IPS DF 6.9 (cell line): ENCODE results near the gene LRP6.

Experiments used
- DNase-seq: peaks from one replicate; pipeline ENCODE4 v3.0.0-alpha.2; 2013; ENCODE audit warnings: low read depth, low spot score
- H3K27ac ChIP-seq: one replicate; pipeline ENCODE4 v1.5.1; 2013; ENCODE audit warnings: low read length, control low read depth
- H3K27me3 ChIP-seq: 2 replicates; pipeline ENCODE4 v1.6.1; 2013; ENCODE audit warnings: mild to moderate bottlenecking, low read length; ENCODE audit not compliant: control insufficient read depth, insufficient read depth
- H3K36me3 ChIP-seq: 2 replicates; pipeline ENCODE4 v1.6.1; 2013; ENCODE audit warnings: low read length; ENCODE audit not compliant: control insufficient read depth, insufficient read depth
- H3K4me1 ChIP-seq: 2 replicates; pipeline ENCODE4 v1.6.1; 2013; ENCODE audit warnings: low read length; ENCODE audit not compliant: control insufficient read depth, insufficient read depth
- H3K4me3 ChIP-seq: 2 replicates; pipeline ENCODE4 v1.5.1; 2013; ENCODE audit warnings: mild to moderate bottlenecking, low read length
- H3K9me3 ChIP-seq: 2 replicates; pipeline ENCODE4 v1.6.1; 2013; ENCODE audit warnings: low read length, inconsistent platforms; ENCODE audit not compliant: control insufficient read depth, insufficient read depth
- WGBS: extraction: QIAGEN DNeasy Blood & Tissue Kit; methylation state at CpG from one replicate; pipeline ENCODE4 v1.1.7; 2013; ENCODE audit warnings: mixed read lengths, missing lambda C conversion rate; ENCODE audit not compliant: insufficient read length, insufficient coverage; 5-methylcytosine and 5-hydroxymethylcytosine counted together

Gene LRP6

GRCh38 chr12:12214635-12215131 lies 52.2 kb downstream of the LRP6 start:
- H3K4me3 ChIP-seq, result no peak overlapping the region
- H3K27ac ChIP-seq, result no peak overlapping the region
- DNase-seq, result no peak
- no peaks in the 10 kb centered on the region for H3K27me3 ChIP-seq
- no peaks in the 10 kb centered on the region for H3K36me3 ChIP-seq
- no CpG with 5 or more reads among the region's 3 CpGs for WGBS
- H3K4me1 ChIP-seq, result no peaks in the 10 kb centered on the region; the same call in 1 of the 2 replicates
- no peaks in the 10 kb centered on the region for H3K9me3 ChIP-seq

DNA sequence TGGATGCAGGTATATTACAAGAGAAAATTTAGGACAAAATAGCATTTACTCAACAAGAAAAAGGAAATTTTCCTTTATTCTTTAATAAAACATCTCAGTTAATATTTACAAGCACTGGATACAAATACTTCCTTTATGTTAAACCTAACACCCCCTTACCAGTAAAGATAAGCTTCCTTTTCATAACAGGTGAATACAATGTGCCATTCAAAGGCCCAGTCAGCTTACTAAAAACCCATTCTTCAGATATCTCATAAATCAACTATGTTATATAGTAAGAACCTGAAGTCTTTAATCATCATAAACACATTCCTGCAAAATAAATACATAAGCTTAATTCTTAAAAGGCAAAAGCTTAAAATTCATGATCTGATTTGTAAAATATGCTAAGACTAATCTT lies 52.6 kb downstream of the LRP6 start:
- Histone ChIP-seq H3K4me3 (no peak overlapping the region), H3K9me3 (no peaks in the 10 kb centered on the region), H3K36me3 (no peaks in the 10 kb centered on the region), H3K27me3 (no peaks in the 10 kb centered on the region), H3K4me1 (no peaks in the 10 kb centered on the region; the same call in 1 of the 2 replicates), H3K27ac (no peak overlapping the region)
- no peak for DNase-seq

GRCh38 chr12:12212769-12213168 lies 54.1 kb downstream of the LRP6 start:
- no CpG with 5 or more reads among the region's 1 CpG for WGBS
- Histone ChIP-seq H3K36me3 (no peaks in the 10 kb centered on the region), H3K9me3 (no peaks in the 10 kb centered on the region), H3K27ac (no peak overlapping the region), H3K4me3 (no peak overlapping the region), H3K27me3 (no peaks in the 10 kb centered on the region), H3K4me1 (no peaks in the 10 kb centered on the region; the same call in 1 of the 2 replicates)
- DNase-seq, result no peak

GRCh38 chr12:12210983-12211382 lies 55.9 kb downstream of the LRP6 start:
- Histone ChIP-seq H3K36me3 (no peaks in the 10 kb centered on the region), H3K4me1 (no peaks in the 10 kb centered on the region; the same call in 1 of the 2 replicates), H3K4me3 (no peak overlapping the region), H3K27ac (no peak overlapping the region), H3K27me3 (no peaks in the 10 kb centered on the region), H3K9me3 (no peaks in the 10 kb centered on the region)
- no CpG with 5 or more reads among the region's 5 CpGs for WGBS
- DNase-seq, result no peak

GRCh38 chr12:12210416-12210815 lies 56.4 kb downstream of the LRP6 start:
- H3K9me3 ChIP-seq, result no peaks in the 10 kb centered on the region
- H3K27ac ChIP-seq, result no peak overlapping the region
- H3K4me3 ChIP-seq, result no peak overlapping the region
- no peaks in the 10 kb centered on the region for H3K36me3 ChIP-seq
- H3K4me1 ChIP-seq, result no peaks in the 10 kb centered on the region; the same call in 1 of the 2 replicates
- H3K27me3 ChIP-seq, result no peaks in the 10 kb centered on the region
- WGBS, result no CpG with 5 or more reads among the region's 1 CpG
- DNase-seq, result no peak

GRCh38 chr12:12209675-12210074 lies 57.2 kb downstream of the LRP6 start:
- no peak for DNase-seq
- no peaks in the 10 kb centered on the region for H3K27me3 ChIP-seq
- H3K4me1 ChIP-seq, result no peaks in the 10 kb centered on the region; the same call in 1 of the 2 replicates
- H3K36me3 ChIP-seq, result no peaks in the 10 kb centered on the region
- no CpG with 5 or more reads among the region's 3 CpGs for WGBS
- no peak overlapping the region for H3K4me3 ChIP-seq
- no peaks in the 10 kb centered on the region for H3K9me3 ChIP-seq
- no peak overlapping the region for H3K27ac ChIP-seq

- no peaks in the 10 kb centered on the region for H3K27me3 ChIP-seq
- no peak overlapping the region for H3K4me3 ChIP-seq
- no peak overlapping the region for H3K27ac ChIP-seq
- DNase-seq, result no peak
- no peaks in the 10 kb centered on the region for H3K9me3 ChIP-seq
- H3K36me3 ChIP-seq, result no peaks in the 10 kb centered on the region
- H3K4me1 ChIP-seq, result no peaks in the 10 kb centered on the region; the same call in 1 of the 2 replicates
- WGBS, result no CpG with 5 or more reads among the region's 3 CpGs
Measured at GRCh38 chr12:12209043-12209442, 57.8 kb downstream of the LRP6 start.

DNA sequence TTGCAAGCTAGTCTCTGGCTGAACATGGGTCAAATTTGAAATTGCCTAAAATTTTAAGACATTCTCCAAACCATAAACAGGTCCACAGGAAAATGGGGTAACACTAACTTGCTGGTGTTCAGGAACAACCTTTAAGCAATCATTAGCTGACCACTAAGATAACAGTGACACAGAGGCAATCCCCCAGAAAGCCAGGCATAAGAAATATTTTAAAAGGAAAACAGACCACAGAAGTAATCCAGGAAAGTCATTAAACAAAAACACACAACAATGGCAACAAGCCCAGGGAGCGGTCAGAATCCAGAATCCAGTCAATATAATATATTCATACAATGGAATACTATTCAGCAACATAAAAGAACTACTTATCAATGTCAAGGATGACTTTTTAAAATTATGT lies 59.1 kb downstream of the LRP6 start:
- Histone ChIP-seq H3K36me3 (no peaks in the 10 kb centered on the region), H3K4me3 (no peak overlapping the region), H3K9me3 (no peaks in the 10 kb centered on the region), H3K4me1 (no peaks in the 10 kb centered on the region; the same call in 1 of the 2 replicates), H3K27me3 (no peaks in the 10 kb centered on the region), H3K27ac (no peak overlapping the region)
- no CpG with 5 or more reads among the region's 1 CpG for WGBS
- no peak for DNase-seq

- H3K36me3 ChIP-seq, result no peaks in the 10 kb centered on the region
- H3K27me3 ChIP-seq, result no peaks in the 10 kb centered on the region
- H3K4me3 ChIP-seq, result no peak overlapping the region
- no CpG with 5 or more reads among the region's 5 CpGs for WGBS
- no peaks in the 10 kb centered on the region; the same call in 1 of the 2 replicates for H3K4me1 ChIP-seq
- no peak for DNase-seq
- no peaks in the 10 kb centered on the region for H3K9me3 ChIP-seq
- H3K27ac ChIP-seq, result no peak overlapping the region
Measured at GRCh38 chr12:12206776-12207388, 60.0 kb downstream of the LRP6 start.

GRCh38 chr12:12202747-12203146 lies 64.1 kb downstream of the LRP6 start:
- Histone ChIP-seq H3K4me3 (no peak overlapping the region), H3K9me3 (no peaks in the 10 kb centered on the region), H3K27me3 (no peaks in the 10 kb centered on the region), H3K4me1 (no peaks in the 10 kb centered on the region), H3K36me3 (no peaks in the 10 kb centered on the region), H3K27ac (no peak overlapping the region)
- no CpG with 5 or more reads among the region's 1 CpG for WGBS
- no peak for DNase-seq

DNA sequence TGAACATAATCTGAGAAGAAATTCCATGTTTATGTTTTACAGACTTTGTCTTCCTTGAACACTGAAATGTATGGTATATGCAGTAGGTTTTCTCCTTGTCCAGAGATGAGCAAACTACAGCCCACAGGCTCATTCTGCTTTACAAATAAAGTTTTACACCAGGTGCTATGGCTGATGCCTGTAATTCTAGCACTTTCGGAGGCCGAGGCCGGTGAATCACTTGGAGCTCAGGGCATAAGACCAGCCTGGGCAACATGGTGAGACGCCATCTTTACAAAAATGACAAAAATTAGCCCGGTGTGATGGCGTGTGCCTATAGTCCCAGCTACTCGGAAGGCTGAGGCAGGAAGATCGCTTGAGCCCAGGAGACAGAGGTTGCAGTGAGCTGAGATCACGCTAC lies 64.7 kb downstream of the LRP6 start:
- no peak for DNase-seq
- H3K4me1 ChIP-seq, result no peaks in the 10 kb centered on the region
- no peaks in the 10 kb centered on the region for H3K36me3 ChIP-seq
- no peak overlapping the region for H3K4me3 ChIP-seq
- no peaks in the 10 kb centered on the region for H3K9me3 ChIP-seq
- no peaks in the 10 kb centered on the region for H3K27me3 ChIP-seq
- H3K27ac ChIP-seq, result no peak overlapping the region
- no CpG with 5 or more reads among the region's 9 CpGs for WGBS
